A549 (cell line): ENCODE measurements around the gene FAT1. TPM values are rescaled to one million over a fixed set of nuclear protein-coding genes. Genes with fewer than 3 reads are reported as not detected.
A peak's percentile ranks its signal among the peaks of the same experiment; 100 is the strongest.

Source experiments
- ATAC-seq, 2 experiments: fragments of 200-7000 bp in 1 of 2; fragments of >200 bp in 1 of 2; cut with Nextera tagmentation in 1 of 2; cut with Tn5 transposase in 1 of 2; 3 replicates each; pipeline versions ENCODE4 v1.8.0 to v1.9.1; 2018 to 2020; ENCODE audit warnings: mild to moderate bottlenecking in 1 of 2, moderate library complexity in 1 of 2
- CTCF ChIA-PET: fragments of 300-600 bp; sonication (Branson Sonifier 250); formaldehyde crosslinking; extraction: SDS; loops from one replicate; lab custom pipeline; 2021; ENCODE audit warnings: antibody characterized with exemption, inconsistent platforms; lab: Yijun Ruan, JAX
- POLR2A ChIA-PET: fragments of 350-600 bp; formaldehyde crosslinking; extraction: SDS; loops from one replicate; lab custom pipeline; 2021; ENCODE audit warnings: antibody characterized with exemption, inconsistent platforms; lab: Yijun Ruan, JAX
- DNase-seq, 2 experiments: peaks; one replicate each; pipeline versions ENCODE4 v3.0.0 to v3.0.0-alpha.2; 2011 to 2016; ENCODE audit warnings: low read depth in 1 of 2, low spot score in 1 of 2
- FAIRE-seq: peaks from 2 replicates; lab custom pipeline; 2011; peaks lifted over from hg19 to GRCh38; lab: Jason Lieb, UNC
- H3K27ac ChIP-seq, 2 experiments: fragments of >200 bp; sonication (Bioruptor Twin); formaldehyde crosslinking; 3 replicates each; pipeline ENCODE4 v1.5.1; 2016 to 2017
- H3K4me1 ChIP-seq: fragments of >200 bp; sonication (Bioruptor Twin); formaldehyde crosslinking; 3 replicates; pipeline ENCODE4 v1.6.1; 2016
- H3K4me2 ChIP-seq: fragments of >200 bp; sonication (Bioruptor Twin); formaldehyde crosslinking; 3 replicates; pipeline ENCODE4 v1.6.1; 2016
- H3K4me3 ChIP-seq: fragments of >200 bp; sonication (Bioruptor Twin); formaldehyde crosslinking; 3 replicates; pipeline ENCODE4 v1.5.1; 2016
- H3K9me3 ChIP-seq: fragments of >200 bp; sonication (Bioruptor Twin); formaldehyde crosslinking; 3 replicates; pipeline ENCODE4 v1.6.1; 2016
- CEBPB ChIP-seq, 2 experiments: fragments of >200 bp in 1 of 2; sonication (Bioruptor Twin) in 1 of 2; formaldehyde crosslinking in 1 of 2; IDR thresholded peaks; 2 replicates each; pipeline ENCODE4 v1.6.1; 2012 to 2016
- CHD2 ChIP-seq: fragments of 150-350 bp; IDR thresholded peaks from 2 replicates; pipeline ENCODE4 v1.6.1; 2014; ENCODE audit warnings: low read length; ENCODE audit not compliant: partially characterized antibody
- CTCF ChIP-seq: fragments of >200 bp; sonication (Bioruptor Twin); formaldehyde crosslinking; IDR thresholded peaks from 3 replicates; pipeline ENCODE4 v1.5.1; 2016
- E2F6 ChIP-seq: IDR thresholded peaks from 2 replicates; pipeline ENCODE4 v1.6.1; 2012; ENCODE audit warnings: low read depth, borderline replicate concordance
- EHMT2 ChIP-seq: fragments of 200-600 bp; sonication (generic); IDR thresholded peaks from 2 replicates; pipeline ENCODE4 v1.6.1; 2016; ENCODE audit warnings: antibody characterized with exemption, low read depth, mild to moderate bottlenecking, moderate library complexity
- ESRRA ChIP-seq: fragments of 150-350 bp; IDR thresholded peaks from 2 replicates; pipeline ENCODE4 v1.6.1; 2014; ENCODE audit warnings: mild to moderate bottlenecking, low read length, borderline replicate concordance
- FOSL2 ChIP-seq, 2 experiments: fragments of 450-650 bp in 1 of 2; fragments of >200 bp in 1 of 2; sonication (Bioruptor Twin) in 1 of 2; formaldehyde crosslinking; IDR thresholded peaks; 2 replicates each; pipeline versions ENCODE4 v1.5.0 to v1.6.1; 2016 to 2020; ENCODE audit warnings: mild to moderate bottlenecking in 1 of 2, moderate library complexity in 1 of 2
- FOXS1 ChIP-seq: fragments of 250-450 bp; sonication (Bioruptor Pico); IDR thresholded peaks from 2 replicates; pipeline ENCODE4 v1.5.0; 2020; ENCODE audit warnings: mild to moderate bottlenecking, moderate library complexity
- GATA3 ChIP-seq: IDR thresholded peaks from 2 replicates; pipeline ENCODE4 v1.6.1; 2012; ENCODE audit warnings: borderline replicate concordance
- HOXA7 ChIP-seq: fragments of 250-450 bp; sonication (Bioruptor Pico); IDR thresholded peaks from 2 replicates; pipeline ENCODE4 v1.5.0; 2020; ENCODE audit warnings: mild to moderate bottlenecking, moderate library complexity
- JUNB ChIP-seq: fragments of >200 bp; sonication (Bioruptor Twin); formaldehyde crosslinking; IDR thresholded peaks from 2 replicates; pipeline ENCODE4 v1.6.1; 2016
- MAX ChIP-seq: IDR thresholded peaks from 2 replicates; pipeline ENCODE4 v1.6.1; 2012
- MAZ ChIP-seq: fragments of 150-350 bp; IDR thresholded peaks from 2 replicates; pipeline ENCODE4 v1.6.1; 2014; ENCODE audit warnings: antibody characterized with exemption, low read depth, low read length, borderline replicate concordance
- MYC ChIP-seq: IDR thresholded peaks from 2 replicates; pipeline ENCODE4 v1.6.1; 2012; ENCODE audit warnings: mild to moderate bottlenecking, inconsistent platforms, low read length, improper control_type of control experiment, borderline replicate concordance
- NFE2L2 ChIP-seq: fragments of 150-350 bp; conservative IDR thresholded peaks from 2 replicates; pipeline ENCODE4 v1.6.1; 2014; ENCODE audit warnings: low read length
- NPAS2 ChIP-seq: fragments of 250-450 bp; sonication (Bioruptor Pico); IDR thresholded peaks from 2 replicates; pipeline ENCODE4 v1.8.0; 2022; ENCODE audit warnings: mild to moderate bottlenecking, moderate library complexity, borderline replicate concordance
- PHF8 ChIP-seq: fragments of 200-600 bp; sonication (generic); IDR thresholded peaks from 2 replicates; pipeline ENCODE4 v1.6.1; 2016; ENCODE audit warnings: low read depth, mild to moderate bottlenecking, antibody characterized with exemption, moderate library complexity, borderline replicate concordance
- POLR2A ChIP-seq: IDR thresholded peaks from 2 replicates; pipeline ENCODE4 v1.6.1; 2012; ENCODE audit warnings: mild to moderate bottlenecking, low read length
- REST ChIP-seq: fragments of 200-600 bp; sonication (generic); IDR thresholded peaks from 2 replicates; pipeline ENCODE4 v1.6.1; 2016; ENCODE audit warnings: antibody characterized with exemption, mild to moderate bottlenecking, moderate library complexity
- RFX5 ChIP-seq: fragments of 450-650 bp; IDR thresholded peaks from 2 replicates; pipeline ENCODE4 v1.7.1; 2014; ENCODE audit warnings: antibody characterized with exemption, mild to moderate bottlenecking, moderate library complexity
- SMC3 ChIP-seq: fragments of >200 bp; sonication (Bioruptor Twin); formaldehyde crosslinking; IDR thresholded peaks from 3 replicates; pipeline ENCODE4 v1.6.1; 2018; ENCODE audit warnings: inconsistent platforms
- ZC3H11A ChIP-seq: fragments of 450-650 bp; IDR thresholded peaks from 2 replicates; pipeline ENCODE4 v1.6.1; 2014; ENCODE audit warnings: antibody characterized with exemption, mild to moderate bottlenecking
- ZFP36 ChIP-seq: fragments of 450-650 bp; IDR thresholded peaks from 2 replicates; pipeline ENCODE4 v1.6.1; 2014; ENCODE audit warnings: borderline replicate concordance; ENCODE audit not compliant: partially characterized antibody
- ZNF302 ChIP-seq: fragments of 250-450 bp; sonication (Bioruptor Pico); IDR thresholded peaks from 2 replicates; pipeline ENCODE4 v1.9.0; 2021; ENCODE audit warnings: inconsistent platforms, mild to moderate bottlenecking, moderate library complexity
- WGBS: methylation state at CpG from one replicate; pipeline ENCODE4 v1.1.6; 2017; ENCODE audit errors: missing lambda C conversion rate; 5-methylcytosine and 5-hydroxymethylcytosine counted together
- polyA plus RNA-seq, 4 experiments: library from polyadenylated mRNA; depleted of rRNA in 3 of 4; stranded (reverse); fragments of >200 nt; fragmentation: RNase III in 1 of 4; extraction: RNeasy Plus Mini Kit Qiagen cat#74134 plus additional on column Dnase treatment in 1 of 4; gene quantifications; 2 replicates in 3 of 4; 3 replicates in 1 of 4; pipeline ENCODE4 v1.2.3, GENCODE V29; 2011 to 2017

The FAT1 gene
- polyA plus RNA-seq, 2 of the 4 experiments (the other 2 are of a cell fraction): 62.2 to 177 TPM

- TF ChIP-seq ESRRA: no peak
- TF ChIP-seq NFE2L2: no peak
- TF ChIP-seq ZC3H11A: no peak
These were observed 28.3 kb downstream of the FAT1 start (continued) for GRCh38 chr4:186695392-186695791.

GRCh38 chr4:186693894-186694293, 29.8 kb downstream of the FAT1 start:
- peaks cover 53% of the 10 kb centered on the region for H3K4me1 ChIP-seq
- no peaks in the 10 kb centered on the region for H3K9me3 ChIP-seq
- FAIRE-seq: no peak
- peak overlapping the region; percentile 85 for H3K4me2 ChIP-seq
- POLR2A ChIA-PET: interaction anchor here (0.8 kb wide), 1 partner anchor 32 kb away, joined by 3 read pairs; no protein-coding TSS in a partner anchor
- ATAC-seq: no peak
- peak overlapping the region; percentile 78 to 91 for H3K27ac ChIP-seq
- DNase-seq: no peak
- 85% methylated on average over 3 of the region's 3 CpGs for WGBS
- peak; percentile 73; the same call in 1 of the 2 replicates for TF ChIP-seq EHMT2
- no peak for TF ChIP-seq SMC3
- CTCF ChIA-PET: interaction anchor here (1.0 to 1.9 kb wide), 2 partner anchors 24 to 30 kb away, joined by 3 to 5 read pairs; partner anchors contain the start of gene FAT1
- no peak overlapping the region for H3K4me3 ChIP-seq

- ATAC-seq (peak; percentile 93), DNase-seq (peak; percentile 72 to 74), FAIRE-seq (no peak)
- TF ChIP-seq JUNB (peak; percentile 50; the same call in 1 of the 2 replicates), FOSL2 (IDR thresholded peaks at IDR 0.05) (peak; percentile 56; the same call in 1 of the 2 replicates), FOSL2 (CRISPR knock-in tag; IDR thresholded peaks at IDR 0.05) (peak; percentile 57), MAX (peak; percentile 60), RFX5 (no peak)
- WGBS: 4% methylated on average over 15 of the region's 17 CpGs
- Histone ChIP-seq H3K4me1 (peaks cover 59% of the 10 kb centered on the region), H3K27ac (peak overlapping the region; percentile 78 to 91), H3K4me3 (peak overlapping the region; percentile 32), H3K4me2 (peak overlapping the region; percentile 85), H3K9me3 (no peaks in the 10 kb centered on the region)
- POLR2A ChIA-PET: interaction anchor here (0.8 kb wide), 1 partner anchor 33 kb away, joined by 3 read pairs; no protein-coding TSS in a partner anchor
- CTCF ChIA-PET: interaction anchor here (1.0 to 1.9 kb wide), 2 partner anchors 23 to 31 kb away, joined by 3 to 5 read pairs; partner anchors contain the start of gene FAT1
These were observed 30.4 kb downstream of the FAT1 start for GRCh38 chr4:186693159-186693815.

- DNase-seq (no peak), ATAC-seq (no peak), FAIRE-seq (no peak)
- POLR2A ChIA-PET: no interaction called here
- H3K4me1 ChIP-seq: peaks cover 78% of the 10 kb centered on the region
- TF ChIP-seq PHF8: no peak
- no peak for TF ChIP-seq CHD2
- no peak for TF ChIP-seq ZFP36
- TF ChIP-seq REST: no peak
- TF ChIP-seq MYC: no peak
- TF ChIP-seq MAZ: no peak
- no peak for TF ChIP-seq ESRRA
- no peak for TF ChIP-seq JUNB
- no peak for TF ChIP-seq NPAS2 (CRISPR knock-in tag)
- TF ChIP-seq E2F6: no peak
- no peak for TF ChIP-seq HOXA7 (CRISPR knock-in tag)
- TF ChIP-seq FOSL2 (IDR thresholded peaks at IDR 0.05): no peak
- no peak for TF ChIP-seq FOSL2 (CRISPR knock-in tag; IDR thresholded peaks at IDR 0.05)
- TF ChIP-seq SMC3: no peak
- TF ChIP-seq POLR2A: no peak
- no peak for TF ChIP-seq GATA3
- no peak for TF ChIP-seq CEBPB (IDR thresholded peaks at IDR 0.05)
- TF ChIP-seq CTCF: no peak
- no peak for TF ChIP-seq ZNF302 (CRISPR knock-in tag)
- TF ChIP-seq FOXS1 (CRISPR knock-in tag): no peak
- TF ChIP-seq NFE2L2: no peak
- no peak overlapping the region for H3K4me2 ChIP-seq
- 91% methylated on average over 5 of the region's 5 CpGs for whole genome bisulfite sequencing
- no peak overlapping the region for H3K4me3 ChIP-seq
- CTCF ChIA-PET: no interaction called here
- H3K9me3 ChIP-seq: no peaks in the 10 kb centered on the region
- peak overlapping the region in 1 of 2 experiments; percentile 56; a peak in 3 of 6 replicates for H3K27ac ChIP-seq
These were observed 32.3 kb downstream of the FAT1 start for GRCh38 chr4:186691396-186691795.
